IMR-90 (cell line): ENCODE data around the gene COL4A1. TPM values are rescaled to one million over a fixed set of nuclear protein-coding genes. Genes with fewer than 3 reads are reported as not detected.

ENCODE experiments used
- ATAC-seq: fragments of 200-7000 bp; cut with Tn5 transposase; 2 replicates; pipeline ENCODE4 v1.9.1; 2020; ENCODE audit warnings: low read depth, mild to moderate bottlenecking, moderate library complexity
- BruUV-seq: library from RNA; stranded (reverse); fragments of 400-500 nt; replicated peaks from 2 replicates; lab custom pipeline; 2021; lab: Mats Ljungman, UMichigan
- CTCF ChIA-PET: fragments of 300-600 bp; formaldehyde crosslinking; extraction: SDS; loops from one replicate; lab custom pipeline; 2021; ENCODE audit warnings: antibody characterized with exemption; lab: Yijun Ruan, JAX
- POLR2A ChIA-PET: fragments of 300-600 bp; sonication (Branson Sonifier 250); formaldehyde crosslinking; loops from one replicate; lab custom pipeline; 2022; ENCODE audit warnings: antibody characterized with exemption; ENCODE audit not compliant: unreplicated experiment; lab: Charles Lee
- DNase-seq: peaks from one replicate; pipeline ENCODE4 v3.0.0; 2013
- H2AFZ ChIP-seq: replicated peaks from 2 replicates; pipeline ENCODE3; 2013; ENCODE audit warnings: low read length, mild to moderate bottlenecking; ENCODE audit not compliant: poor library complexity
- H2AK5ac ChIP-seq: 2 replicates; pipeline ENCODE4 v1.6.1; 2013; ENCODE audit warnings: low read depth, low read length, inconsistent platforms
- H2AK9ac ChIP-seq: replicated peaks from 2 replicates; pipeline ENCODE3; 2013; ENCODE audit warnings: mild to moderate bottlenecking, low read depth, low read length, moderate library complexity; ENCODE audit not compliant: poor library complexity
- H2BK120ac ChIP-seq: 2 replicates; pipeline ENCODE4 v1.6.1; 2013; ENCODE audit warnings: low read depth, low read length, inconsistent platforms
- H2BK15ac ChIP-seq: 3 replicates; pipeline ENCODE4 v1.6.1; 2013; ENCODE audit warnings: low read depth, low read length, inconsistent platforms
- H2BK20ac ChIP-seq: 2 replicates; pipeline ENCODE4 v1.6.1; 2013; ENCODE audit warnings: low read depth, mild to moderate bottlenecking, inconsistent platforms, low read length, moderate library complexity
- H2BK5ac ChIP-seq: 2 replicates; pipeline ENCODE4 v1.6.1; 2013; ENCODE audit warnings: mild to moderate bottlenecking, low read depth, low read length, inconsistent platforms; ENCODE audit not compliant: poor library complexity, severe bottlenecking
- H3K14ac ChIP-seq: replicated peaks from 2 replicates; pipeline ENCODE4 v1.6.1; 2013; ENCODE audit warnings: low read depth, low read length, inconsistent platforms
- H3K18ac ChIP-seq: 2 replicates; pipeline ENCODE4 v1.6.1; 2013; ENCODE audit warnings: low read depth, low read length, control low read depth
- H3K23ac ChIP-seq: 2 replicates; pipeline ENCODE4 v1.6.1; 2013; ENCODE audit warnings: low read depth, low read length, inconsistent platforms
- H3K27ac ChIP-seq: 2 replicates; pipeline ENCODE4 v1.5.1; 2013; ENCODE audit warnings: mild to moderate bottlenecking, control low read depth, low read length; ENCODE audit not compliant: insufficient read depth
- H3K27me3 ChIP-seq: 2 replicates; pipeline ENCODE4 v1.6.1; 2013; ENCODE audit warnings: low read length; ENCODE audit not compliant: control insufficient read depth, insufficient read depth
- H3K36me3 ChIP-seq: 2 replicates; pipeline ENCODE4 v1.6.1; 2013; ENCODE audit warnings: low read length, mixed read lengths; ENCODE audit not compliant: control insufficient read depth, insufficient read depth
- H3K4ac ChIP-seq: 2 replicates; pipeline ENCODE4 v1.6.1; 2013; ENCODE audit warnings: low read depth, low read length, inconsistent platforms
- H3K4me1 ChIP-seq: 2 replicates; pipeline ENCODE4 v1.6.1; 2013; ENCODE audit warnings: low read length, mixed read lengths; ENCODE audit not compliant: control insufficient read depth, insufficient read depth
- H3K4me2 ChIP-seq: 2 replicates; pipeline ENCODE4 v1.6.1; 2013; ENCODE audit warnings: low read depth, mild to moderate bottlenecking, control low read depth, low read length, moderate library complexity
- H3K4me3 ChIP-seq: 2 replicates; pipeline ENCODE4 v1.5.1; 2013; ENCODE audit warnings: low read depth, mild to moderate bottlenecking, control low read depth, low read length, moderate library complexity; ENCODE audit not compliant: insufficient read depth
- H3K56ac ChIP-seq: 2 replicates; pipeline ENCODE4 v1.6.1; 2013; ENCODE audit warnings: low read length, inconsistent platforms; ENCODE audit not compliant: insufficient read depth; ENCODE audit errors: extremely low read depth
- H3K79me1 ChIP-seq, 2 experiments: 2 replicates each; pipeline ENCODE4 v1.6.1; 2013; ENCODE audit warnings: low read length in 2 of 2, inconsistent platforms in 1 of 2, low read depth in 1 of 2
- H3K9ac ChIP-seq: 2 replicates; pipeline ENCODE4 v1.6.1; 2013; ENCODE audit warnings: low read depth, low read length, control low read depth
- H3K9me1 ChIP-seq: 2 replicates; pipeline ENCODE4 v1.6.1; 2013; ENCODE audit warnings: low read length, inconsistent platforms; ENCODE audit not compliant: insufficient read depth
- H3K9me3 ChIP-seq: 2 replicates; pipeline ENCODE4 v1.6.1; 2013; ENCODE audit warnings: low read length; ENCODE audit not compliant: control insufficient read depth, insufficient read depth
- H4K20me1 ChIP-seq: 2 replicates; pipeline ENCODE4 v1.6.1; 2013; ENCODE audit warnings: low read length, inconsistent platforms; ENCODE audit not compliant: insufficient read depth
- H4K5ac ChIP-seq: 2 replicates; pipeline ENCODE4 v1.6.1; 2013; ENCODE audit warnings: mild to moderate bottlenecking, low read depth, low read length, control low read depth
- H4K8ac ChIP-seq, 2 experiments: 2 replicates each; pipeline ENCODE4 v1.6.1; 2013; ENCODE audit warnings: low read depth in 2 of 2, low read length in 2 of 2, control low read depth in 1 of 2, inconsistent platforms in 1 of 2
- H4K91ac ChIP-seq: 2 replicates; pipeline ENCODE4 v1.6.1; 2013; ENCODE audit warnings: low read depth, low read length, inconsistent platforms; ENCODE audit not compliant: insufficient read depth
- RAD21 ChIP-seq: IDR thresholded peaks from 2 replicates; pipeline ENCODE4 v1.6.1; 2012; ENCODE audit warnings: low read length, improper control_type of control experiment
- WGBS, 2 experiments: methylation state at CpG; one replicate each; pipeline versions ENCODE4 v1.1.5 to v1.1.7; 2013; ENCODE audit warnings: missing lambda C conversion rate in 2 of 2; ENCODE audit not compliant: insufficient read length in 1 of 2; ENCODE audit errors: extremely low coverage in 2 of 2; 5-methylcytosine and 5-hydroxymethylcytosine counted together
- dilution Hi-C: fragments of 300-500 bp; cut with HindIII; formaldehyde crosslinking; loops from one replicate; pipeline ENCODE4 v1.14.3; 2018; ENCODE audit warnings: low sequenced_read_pairs; ENCODE audit not compliant: unreplicated experiment
- in situ Hi-C: fragments of 300-500 bp; cut with MboI; formaldehyde crosslinking; loops from 3 replicates; pipeline ENCODE4 v1.14.3; 2019; ENCODE audit warnings: low sequenced_read_pairs, inconsistent platforms, mixed read lengths
- intact Hi-C: fragments of 100-400 bp; cut with micrococcal nuclease; formaldehyde crosslinking; loops from 2 replicates; pipeline ENCODE4 v1.10.0; 2022
- polyA plus RNA-seq, 3 experiments: library from polyadenylated mRNA; depleted of rRNA; stranded (reverse); fragments of >200 nt; gene quantifications; 2 replicates each; pipeline ENCODE4 v1.2.3, GENCODE V29; 2012; ENCODE audit warnings: low replicate concordance in 1 of 3
- total RNA-seq: library from RNA; depleted of rRNA; stranded (reverse); fragments of >200 nt; gene quantifications from 2 replicates; pipeline ENCODE4 v1.2.3, GENCODE V29; 2012
- TF ChIP-seq, protein P1 (sequence below): fragments of 150-350 bp; IDR thresholded peaks from 2 replicates; pipeline ENCODE4 v1.6.1; 2016; ENCODE audit warnings: low read depth, mild to moderate bottlenecking, low read length, moderate library complexity, borderline replicate concordance

COL4A1 gene
- total and polyA plus RNA-seq, 2 of the 4 experiments (the other 2 are of a cell fraction): 230 to 337 TPM

DNA sequence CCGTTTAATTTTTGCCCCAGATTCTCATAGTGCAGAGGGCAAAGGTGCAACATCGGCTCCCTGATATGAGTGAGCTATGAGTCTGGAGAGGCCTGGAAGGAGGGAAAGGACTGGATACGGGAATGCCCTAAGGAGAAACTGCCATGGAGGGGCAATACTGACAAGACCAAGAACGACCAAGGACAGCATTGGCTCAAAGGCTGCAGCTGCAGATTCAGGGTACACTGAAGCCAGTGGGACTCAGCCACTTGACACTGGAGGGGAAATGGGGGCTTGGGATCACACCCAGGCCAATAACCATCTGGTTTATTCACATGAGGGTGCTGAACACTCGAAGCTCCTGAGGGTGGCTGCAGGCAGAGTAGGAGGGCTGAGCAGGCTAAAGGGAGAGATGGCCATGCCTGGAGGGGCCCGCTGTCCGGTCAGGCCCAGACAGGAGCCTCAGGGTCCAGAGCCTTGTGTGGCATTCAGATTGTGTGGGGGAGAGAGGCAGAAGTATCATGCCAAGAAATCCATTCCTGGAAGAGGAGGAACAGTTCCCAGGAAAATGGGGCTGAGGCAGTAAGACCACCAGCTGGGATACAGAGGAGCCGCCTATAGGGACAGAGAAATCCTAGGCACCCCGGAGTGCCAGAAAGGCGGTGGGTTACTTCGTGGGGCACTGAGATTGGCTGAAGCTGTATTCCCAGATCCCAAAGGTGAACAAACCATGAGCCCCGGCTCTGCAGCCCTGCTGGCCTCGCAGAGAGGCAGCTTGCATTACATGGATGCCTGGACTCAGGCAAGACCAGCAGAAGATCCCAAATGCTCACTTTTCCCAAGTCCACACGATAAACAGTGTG, 20.7 kb downstream of the COL4A1 start:
- no peak for DNase-seq
- ATAC-seq: no peak
- no peak overlapping the region for H2AK5ac ChIP-seq
- no peak overlapping the region for H4K91ac ChIP-seq
- H2AFZ ChIP-seq: no peak overlapping the region
- intact Hi-C loops (no loop called here), dilution Hi-C loops (no loop called here), in situ Hi-C loops (no loop called here)
- ChIA-PET CTCF (no interaction called here), POLR2A (no interaction called here)
- TF ChIP-seq, protein P1, sequence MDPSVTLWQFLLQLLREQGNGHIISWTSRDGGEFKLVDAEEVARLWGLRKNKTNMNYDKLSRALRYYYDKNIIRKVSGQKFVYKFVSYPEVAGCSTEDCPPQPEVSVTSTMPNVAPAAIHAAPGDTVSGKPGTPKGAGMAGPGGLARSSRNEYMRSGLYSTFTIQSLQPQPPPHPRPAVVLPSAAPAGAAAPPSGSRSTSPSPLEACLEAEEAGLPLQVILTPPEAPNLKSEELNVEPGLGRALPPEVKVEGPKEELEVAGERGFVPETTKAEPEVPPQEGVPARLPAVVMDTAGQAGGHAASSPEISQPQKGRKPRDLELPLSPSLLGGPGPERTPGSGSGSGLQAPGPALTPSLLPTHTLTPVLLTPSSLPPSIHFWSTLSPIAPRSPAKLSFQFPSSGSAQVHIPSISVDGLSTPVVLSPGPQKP: no peak
- TF ChIP-seq RAD21: no peak
- no peak overlapping the region for H3K4ac ChIP-seq
- peaks cover 62% of the 10 kb centered on the region for H3K9me1 ChIP-seq
- no peak overlapping the region for H3K56ac ChIP-seq
- WGBS, 2 experiments: 86% methylated on average over 9 of the region's 14 CpGs; no CpG with 5 or more reads in 1 of the 2 experiments
- H2BK20ac ChIP-seq: no peak overlapping the region
- peaks cover 43 to 91% of the 10 kb centered on the region in 2 experiments for H3K79me1 ChIP-seq
- no peak overlapping the region for H3K9ac ChIP-seq
- no peak overlapping the region for H4K8ac ChIP-seq
- H3K18ac ChIP-seq: no peak overlapping the region
- no peak overlapping the region for H3K14ac ChIP-seq
- H3K23ac ChIP-seq: peak overlapping the region; percentile 46; the same call in 1 of the 2 replicates
- no peak overlapping the region for H3K4me3 ChIP-seq
- H3K27me3 ChIP-seq: no peaks in the 10 kb centered on the region
- no peak overlapping the region for H3K27ac ChIP-seq
- no peak overlapping the region for H2BK120ac ChIP-seq
- no TSS peak for BruUV-seq
- H3K36me3 ChIP-seq: peaks cover 59% of the 10 kb centered on the region
- H2AK9ac ChIP-seq: no peak overlapping the region
- H4K5ac ChIP-seq: no peak overlapping the region
- H3K4me1 ChIP-seq: peaks cover 21% of the 10 kb centered on the region
- H3K9me3 ChIP-seq: no peaks in the 10 kb centered on the region
- H2BK15ac ChIP-seq: no peak overlapping the region
- peaks cover 98% of the 10 kb centered on the region for H4K20me1 ChIP-seq
- no peak overlapping the region for H3K4me2 ChIP-seq
- H2BK5ac ChIP-seq: no peak overlapping the region
